AG08396 (cell line): Measurements from ENCODE around the gene EFCAB6.

Source experiments
- DNase-seq: peaks from one replicate; pipeline ENCODE4 v3.0.0; 2012; ENCODE audit warnings: low spot score, mixed read lengths

Gene EFCAB6

GRCh38 chr22:43583501-43583900, 228.6 kb downstream of the EFCAB6 start:
- DNase-seq = no peak

- no peak for DNase-seq
Observed at GRCh38 chr22:43582394-43582793, 229.7 kb downstream of the EFCAB6 start.

DNA sequence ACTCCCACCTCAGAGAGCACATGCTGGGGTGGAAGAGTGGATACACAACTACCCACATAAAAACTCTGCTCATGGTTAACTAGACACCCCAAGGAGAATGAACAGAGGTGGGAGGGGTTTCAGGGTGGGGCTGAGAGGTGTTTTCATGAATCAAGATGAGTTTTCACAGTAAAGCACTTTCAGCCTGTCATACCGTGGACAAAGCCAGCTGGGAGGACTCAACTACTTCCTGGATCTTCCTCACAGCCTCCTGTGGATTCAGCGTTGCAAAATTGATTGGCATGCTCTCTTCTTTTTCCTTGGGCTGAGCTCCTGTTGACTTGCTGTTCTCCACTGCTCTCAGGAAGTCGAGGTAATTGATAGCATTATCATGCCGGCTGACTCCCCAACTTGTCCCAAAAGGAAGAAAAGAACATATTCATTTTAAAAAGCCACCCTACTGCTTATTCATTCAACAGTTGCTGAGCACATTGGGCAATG, 231.8 kb downstream of the EFCAB6 start:
- DNase-seq = no peak

DNA sequence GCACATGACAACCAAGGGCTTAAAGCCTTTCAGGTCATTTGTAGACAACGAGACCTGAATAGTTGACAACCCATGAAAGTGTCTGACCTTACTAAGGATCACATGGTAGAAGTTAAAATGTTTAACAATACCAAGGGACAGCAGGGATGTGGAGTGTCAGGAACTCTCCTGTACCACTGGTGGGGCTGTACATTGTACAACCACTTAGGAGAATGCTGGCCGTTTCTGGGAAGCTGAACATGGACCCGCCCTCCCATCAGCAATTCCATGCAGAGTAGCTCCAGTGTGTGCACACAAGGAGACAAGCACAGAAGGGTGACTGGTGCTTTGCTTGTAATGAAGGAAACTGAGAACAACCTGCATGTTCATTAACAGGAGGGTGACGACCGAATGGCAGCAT, 237.4 kb downstream of the EFCAB6 start:
- DNase-seq = no peak

DNA sequence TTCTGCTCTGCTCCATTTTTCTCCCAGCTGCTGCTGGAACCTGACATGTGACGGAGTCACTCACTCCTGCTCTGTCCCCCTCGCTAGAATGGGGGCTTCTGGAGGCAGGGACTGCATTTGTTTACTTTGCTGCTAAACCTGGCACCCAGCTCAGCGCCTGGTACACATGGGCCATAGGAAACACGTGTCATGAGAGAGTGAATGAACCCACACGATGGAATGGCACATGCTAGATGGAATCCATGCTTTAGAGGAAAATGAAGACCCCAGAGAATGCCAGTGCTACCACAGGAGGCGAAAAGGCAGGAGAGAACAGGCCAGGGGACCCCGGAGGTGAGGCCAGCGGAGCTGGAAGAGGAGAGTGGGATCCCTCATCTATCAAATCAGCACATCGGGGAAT, 239.4 kb downstream of the EFCAB6 start:
- no peak for DNase-seq

DNA sequence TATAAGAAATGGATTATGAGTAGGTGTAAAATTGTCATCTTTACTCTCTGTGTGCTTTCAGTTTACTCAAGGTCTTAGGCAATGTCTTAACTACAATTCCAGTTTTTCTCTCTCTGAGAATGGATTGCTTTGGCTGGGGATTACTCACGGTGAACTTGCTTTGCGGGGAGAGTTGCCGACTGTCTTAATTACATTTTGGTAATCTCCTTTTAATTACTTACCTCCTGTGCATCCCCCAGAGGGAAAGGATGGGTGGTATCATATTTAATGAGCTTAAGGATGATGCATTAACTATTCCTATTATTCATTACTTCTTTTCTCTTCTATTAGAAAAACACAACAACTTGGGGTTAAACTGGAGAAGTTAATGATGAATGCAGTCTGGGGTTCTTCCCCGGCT, 240.9 kb downstream of the EFCAB6 start:
- DNase-seq = no peak

GRCh38 chr22:43570531-43571165, 241.5 kb downstream of the EFCAB6 start:
- no peak for DNase-seq

DNA sequence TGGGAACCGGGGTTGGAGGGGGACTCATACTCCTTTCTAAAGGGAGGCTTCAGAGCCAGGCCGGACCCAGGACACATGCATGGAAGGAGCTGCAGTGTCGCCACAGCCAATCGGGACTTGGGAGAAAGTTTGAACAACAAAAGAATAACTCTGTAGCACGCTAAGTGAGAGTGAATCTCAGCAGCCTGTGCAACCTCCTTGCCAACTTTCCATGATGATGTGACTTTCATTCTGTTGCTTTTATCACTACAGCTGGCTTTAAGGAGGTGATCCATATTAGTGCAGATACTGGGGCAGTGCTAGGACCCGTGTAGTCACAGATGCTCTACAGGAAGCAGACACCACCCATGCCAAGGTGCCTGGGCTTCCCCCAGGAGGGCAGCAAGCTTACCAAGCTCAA, 243.0 kb downstream of the EFCAB6 start:
- no peak for DNase-seq

DNA sequence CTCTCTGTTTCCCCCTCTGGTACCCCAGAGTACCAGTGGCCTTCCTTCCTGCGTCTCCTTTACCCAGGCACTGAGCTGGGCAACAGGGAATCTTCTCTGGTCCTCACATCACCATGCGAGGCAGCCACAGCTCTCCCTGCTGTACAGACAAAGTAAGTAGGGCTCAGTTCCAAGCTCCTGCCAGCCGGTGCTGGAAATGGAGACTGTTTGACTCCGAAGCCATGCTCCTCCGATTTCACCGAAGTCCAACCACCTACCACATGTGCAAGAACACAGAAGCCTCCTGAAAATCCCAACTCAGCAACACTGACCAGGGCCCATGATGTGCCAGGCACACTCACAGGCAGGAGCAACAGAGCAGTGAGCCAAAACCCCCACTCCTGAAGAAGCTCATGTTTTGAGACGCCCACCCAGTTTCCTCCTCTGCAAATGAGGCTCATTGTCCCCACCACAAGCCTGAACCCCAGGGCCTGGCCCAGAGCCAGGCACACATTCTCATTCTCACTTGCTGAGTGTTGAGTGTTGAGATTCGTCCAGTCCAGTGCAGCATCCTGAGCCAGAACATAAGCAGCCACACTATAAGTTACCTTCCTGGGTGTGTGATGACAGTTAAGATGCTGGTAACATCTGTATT, 244.3 kb downstream of the EFCAB6 start:
- no peak for DNase-seq

GRCh38 chr22:43566561-43567332, 245.4 kb downstream of the EFCAB6 start:
- DNase-seq = no peak

DNA sequence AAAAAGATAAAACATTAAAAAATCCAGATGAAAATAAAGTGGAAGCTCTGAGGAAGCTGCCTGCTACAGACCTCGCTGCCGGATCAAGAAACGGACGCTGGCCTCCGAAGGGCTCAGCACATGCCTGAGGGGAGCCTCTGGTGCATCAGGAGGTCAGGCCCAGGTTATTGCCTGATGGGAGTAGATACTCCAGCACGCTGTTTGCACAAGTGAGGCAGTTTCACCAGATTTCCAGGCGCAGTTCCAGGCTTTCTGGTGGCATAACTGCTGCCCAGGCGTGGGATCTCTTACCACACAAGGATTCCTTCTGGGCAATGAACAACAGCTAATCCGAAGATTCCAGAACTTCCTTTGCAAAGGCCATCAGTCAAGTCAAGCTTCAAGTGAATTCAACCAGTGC, 246.1 kb downstream of the EFCAB6 start:
- DNase-seq = no peak

- DNase-seq = no peak
Observed at GRCh38 chr22:43564859-43565258, 247.2 kb downstream of the EFCAB6 start.

GRCh38 chr22:43563571-43563970, 248.5 kb downstream of the EFCAB6 start:
- no peak for DNase-seq

- no peak for DNase-seq
Observed at GRCh38 chr22:43562843-43563242, 249.3 kb downstream of the EFCAB6 start.

GRCh38 chr22:43561415-43562178, 250.5 kb downstream of the EFCAB6 start:
- no peak for DNase-seq

GRCh38 chr22:43560651-43561050, 251.5 kb downstream of the EFCAB6 start:
- DNase-seq = no peak

- no peak for DNase-seq
Observed at GRCh38 chr22:43555561-43556515, 256.3 kb downstream of the EFCAB6 start.

DNA sequence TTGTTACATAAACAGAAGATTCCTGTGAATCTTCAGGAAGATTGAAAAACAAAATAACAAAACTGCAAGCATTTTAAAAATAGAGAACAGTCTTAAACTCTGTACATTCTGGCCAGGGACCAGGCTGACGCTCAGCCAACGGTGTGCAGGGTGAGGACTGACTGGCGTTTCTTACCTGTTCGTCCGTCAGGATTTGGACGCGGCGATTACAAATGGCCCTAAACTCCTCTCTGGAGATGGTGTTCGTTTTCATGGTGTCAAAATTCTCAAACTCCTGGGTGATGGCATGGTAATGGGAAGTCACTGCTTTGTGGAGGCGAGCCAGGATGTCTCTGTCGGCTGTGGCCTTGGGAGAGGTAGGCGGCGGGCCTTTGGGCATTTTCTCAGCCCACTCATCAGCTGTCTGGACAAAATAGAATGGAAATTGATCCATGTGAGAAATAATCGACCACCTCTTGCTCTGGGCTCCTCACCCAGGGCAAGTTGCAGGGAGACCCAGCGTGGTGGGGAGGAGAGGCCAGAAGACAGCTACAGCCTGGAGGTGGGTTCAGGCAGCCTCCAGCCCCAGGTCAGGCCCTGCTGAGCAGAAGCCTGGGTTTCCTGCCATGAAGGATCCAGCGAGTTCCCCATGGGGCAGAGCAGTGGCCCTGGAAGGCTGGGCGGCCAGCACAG, 257.3 kb downstream of the EFCAB6 start:
- no peak for DNase-seq

- no peak for DNase-seq
Observed at GRCh38 chr22:43554259-43554636, 257.9 kb downstream of the EFCAB6 start.

DNA sequence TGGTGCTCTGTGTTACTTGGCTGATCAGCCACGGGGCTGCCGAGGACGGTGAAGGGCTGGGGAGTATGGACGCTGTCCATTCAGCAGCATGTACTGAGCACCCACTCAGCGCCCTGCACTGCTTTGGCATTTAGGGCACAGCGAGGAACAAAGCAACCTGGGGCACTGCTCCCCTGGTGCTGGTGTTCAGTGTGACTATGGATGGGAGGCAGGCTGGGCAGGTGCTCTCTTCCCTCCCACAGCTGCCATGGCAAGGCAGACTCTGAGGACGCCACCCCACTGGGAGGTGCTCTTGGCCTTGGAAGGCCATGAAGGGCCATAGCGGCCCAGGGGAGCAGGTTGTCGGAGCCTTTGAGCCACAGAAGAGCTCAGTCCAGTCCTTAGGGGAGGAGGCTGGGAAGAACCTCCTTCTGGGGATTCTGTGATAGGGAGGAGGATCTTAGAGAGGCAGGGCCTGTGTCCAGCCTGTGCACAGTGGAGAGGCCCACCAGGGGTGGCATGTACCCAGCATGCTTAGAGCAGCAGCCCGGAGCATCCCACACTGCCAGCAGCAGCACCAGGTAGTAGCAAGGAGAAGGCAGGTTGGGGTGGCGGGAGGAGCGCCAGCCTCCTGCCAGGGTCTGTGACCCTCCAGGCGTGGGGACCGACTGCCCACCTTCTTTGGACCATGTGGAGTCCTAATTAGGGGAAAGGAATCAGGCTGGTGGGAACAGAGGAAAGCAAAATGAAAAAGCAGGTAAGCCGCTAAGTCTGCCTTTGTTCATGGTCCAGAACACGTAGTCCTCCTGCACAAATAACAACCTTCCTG, 258.4 kb downstream of the EFCAB6 start:
- DNase-seq = no peak
